NCI-H748 treated with DMSO at 0.1 percent for 48 hours (cell line): ENCODE data around the gene CDR2.
"Not testable (repeated sequence)": the region's sequence is repeated elsewhere in the genome, so short reads cannot be mapped to it uniquely, and the experiment has no call there.

Experiments
- DNase-seq: peaks from one replicate; lab custom pipeline; 2025; lab: John Stamatoyannopoulos, UW

CDR2 gene

GRCh38 chr16:22307838-22308237 lies 66.6 kb downstream of the CDR2 start:
- DNase-seq: no peak

GRCh38 chr16:22306788-22307187 lies 67.6 kb downstream of the CDR2 start:
- no peak for DNase-seq

GRCh38 chr16:22304411-22304810 lies 70.0 kb downstream of the CDR2 start:
- DNase-seq: no peak

GRCh38 chr16:22302776-22303363 lies 71.5 kb downstream of the CDR2 start:
- no peak for DNase-seq

- not testable (repeated sequence) for DNase-seq
Observed at GRCh38 chr16:22301423-22301822, 73.0 kb downstream of the CDR2 start.

GRCh38 chr16:22300427-22301071 lies 73.9 kb downstream of the CDR2 start:
- DNase-seq: no peak

- no peak for DNase-seq
Observed at GRCh38 chr16:22299036-22299435, 75.4 kb downstream of the CDR2 start.

- DNase-seq: peak; percentile 70
Observed at GRCh38 chr16:22297871-22298733, 76.3 kb downstream of the CDR2 start.

- DNase-seq: peak; percentile 76
Observed at GRCh38 chr16:22297114-22297870, 77.1 kb downstream of the CDR2 start, which contains the start of gene POLR3E. TSS of gene POLR3E (plus strand) at chr16:22297409. CDS start at chr16:22302969, 5,560 bp downstream.

GRCh38 chr16:22296225-22297113 lies 78.0 kb downstream of the CDR2 start:
- no peak for DNase-seq
